Stimulated activated CD8-positive, alpha-beta memory T cell treated with anti-CD3 and anti-CD28 coated beads, Interleukin-7, amount 100 ng/mL, for 24 hours (primary cell): ENCODE results near the gene PDE4B.

Experiments
- DNase-seq: peaks from one replicate; pipeline ENCODE4 v3.0.0-alpha.2; 2020; ENCODE audit warnings: low read depth

The PDE4B gene

GRCh38 chr1:66364578-66365391, 572.1 kb downstream of the PDE4B start:
- no peak for DNase-seq

DNA sequence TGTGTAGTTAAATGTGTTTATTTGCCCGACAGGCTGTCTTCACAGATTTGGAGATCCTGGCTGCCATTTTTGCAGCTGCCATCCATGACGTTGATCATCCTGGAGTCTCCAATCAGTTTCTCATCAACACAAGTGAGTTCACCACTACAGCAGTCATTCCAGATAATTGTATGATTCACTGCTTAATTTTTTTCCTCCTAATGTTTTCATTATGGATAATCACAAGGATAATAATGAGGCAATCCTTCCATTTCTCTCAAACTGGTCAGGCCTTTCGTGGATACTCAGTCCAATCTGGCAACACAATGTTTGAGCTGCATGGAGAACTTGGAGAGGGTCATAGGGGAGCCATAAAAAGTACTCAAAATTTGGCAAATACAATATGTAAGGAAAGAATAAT, 572.9 kb downstream of the PDE4B start:
- no peak for DNase-seq

GRCh38 chr1:66366634-66367033, 573.9 kb downstream of the PDE4B start:
- DNase-seq, result no peak

DNA sequence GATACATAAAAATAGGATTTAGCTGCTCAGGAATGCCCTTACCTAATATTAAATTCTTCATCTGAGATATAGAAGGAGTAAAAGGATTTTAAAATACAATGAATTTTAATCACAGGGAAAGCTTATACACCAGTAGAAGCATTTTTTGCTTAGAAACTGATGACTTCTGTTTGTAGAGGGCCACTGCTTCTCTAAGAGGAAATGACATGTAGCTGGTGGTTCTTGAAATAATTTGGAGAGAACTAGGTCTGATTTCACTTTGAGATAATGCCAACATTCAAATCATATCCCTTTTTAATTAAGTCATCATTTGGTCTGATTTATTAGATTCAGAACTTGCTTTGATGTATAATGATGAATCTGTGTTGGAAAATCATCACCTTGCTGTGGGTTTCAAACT, 574.7 kb downstream of the PDE4B start:
- DNase-seq, result no peak

DNA sequence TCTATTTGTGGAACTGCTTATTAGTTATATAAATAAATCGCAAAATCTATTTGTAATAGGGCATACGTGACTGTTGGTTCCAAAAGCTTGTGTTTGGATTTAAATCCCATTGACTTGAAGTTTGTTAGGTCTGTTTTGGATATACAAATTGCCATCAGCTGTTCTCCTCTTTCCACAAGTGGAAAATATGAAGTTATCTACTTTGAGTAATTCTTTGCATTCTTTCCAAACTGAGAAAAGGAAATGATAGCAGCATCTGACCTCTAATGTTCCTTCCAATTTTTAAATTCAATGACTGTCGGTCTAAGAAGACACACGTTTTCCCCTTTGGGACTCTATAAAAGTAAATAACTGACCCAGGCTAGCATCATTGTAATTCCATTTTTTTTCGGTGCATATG, 575.6 kb downstream of the PDE4B start:
- no peak for DNase-seq

DNA sequence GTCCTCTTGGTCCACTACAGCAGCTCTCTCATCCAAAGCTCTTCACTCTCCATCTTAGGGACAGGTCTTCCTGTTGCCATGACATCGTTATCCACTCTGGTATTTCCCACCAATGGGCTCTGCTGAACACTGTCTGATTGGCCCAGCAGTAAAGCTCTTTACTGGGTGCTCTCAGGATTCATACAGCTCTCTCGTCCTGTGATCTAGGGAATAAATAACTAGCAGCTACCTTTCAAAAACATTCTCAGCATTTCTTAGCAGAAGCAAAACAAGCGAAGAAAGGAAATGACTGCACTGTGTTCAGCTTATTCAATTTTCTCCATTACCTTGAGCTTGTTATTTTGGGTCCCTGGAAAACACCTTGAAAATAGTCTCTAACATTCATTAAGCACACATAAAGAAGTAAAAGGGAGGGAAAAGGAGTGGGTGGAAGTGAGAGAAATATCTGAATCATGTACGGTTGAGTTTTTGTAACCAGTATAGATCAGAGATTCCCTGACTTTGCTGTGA, 577.8 kb downstream of the PDE4B start:
- DNase-seq, result no peak

- DNase-seq, result no peak
These were observed 578.7 kb downstream of the PDE4B start for GRCh38 chr1:66371233-66372005.

- DNase-seq, result no peak
These were observed 579.9 kb downstream of the PDE4B start for GRCh38 chr1:66372522-66373101.

DNA sequence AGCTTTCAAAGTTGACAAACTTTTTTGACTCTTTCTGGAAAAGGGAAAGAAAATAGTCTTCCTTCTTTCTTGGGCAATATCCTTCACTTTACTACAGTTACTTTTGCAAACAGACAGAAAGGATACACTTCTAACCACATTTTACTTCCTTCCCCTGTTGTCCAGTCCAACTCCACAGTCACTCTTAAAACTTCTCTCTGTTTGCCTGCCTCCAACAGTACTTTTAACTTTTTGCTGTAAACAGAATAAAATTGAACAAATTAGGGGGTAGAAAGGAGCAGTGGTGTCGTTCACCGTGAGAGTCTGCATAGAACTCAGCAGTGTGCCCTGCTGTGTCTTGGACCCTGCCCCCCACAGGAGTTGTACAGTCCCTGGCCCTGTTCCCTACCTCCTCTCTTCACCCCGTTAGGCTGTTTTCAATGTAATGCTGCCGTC, 580.5 kb downstream of the PDE4B start:
- DNase-seq, result no peak

DNA sequence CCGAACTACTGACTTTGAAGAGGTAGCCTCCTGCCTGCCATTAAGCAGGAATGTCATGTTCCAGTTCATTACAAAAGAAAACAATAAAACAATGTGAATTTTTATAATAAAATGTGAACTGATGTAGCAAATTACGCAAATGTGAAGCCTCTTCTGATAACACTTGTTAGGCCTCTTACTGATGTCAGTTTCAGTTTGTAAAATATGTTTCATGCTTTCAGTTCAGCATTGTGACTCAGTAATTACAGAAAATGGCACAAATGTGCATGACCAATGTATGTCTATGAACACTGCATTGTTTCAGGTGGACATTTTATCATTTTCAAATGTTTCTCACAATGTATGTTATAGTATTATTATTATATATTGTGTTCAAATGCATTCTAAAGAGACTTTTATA, 581.5 kb downstream of the PDE4B start:
- DNase-seq, result no peak

DNA sequence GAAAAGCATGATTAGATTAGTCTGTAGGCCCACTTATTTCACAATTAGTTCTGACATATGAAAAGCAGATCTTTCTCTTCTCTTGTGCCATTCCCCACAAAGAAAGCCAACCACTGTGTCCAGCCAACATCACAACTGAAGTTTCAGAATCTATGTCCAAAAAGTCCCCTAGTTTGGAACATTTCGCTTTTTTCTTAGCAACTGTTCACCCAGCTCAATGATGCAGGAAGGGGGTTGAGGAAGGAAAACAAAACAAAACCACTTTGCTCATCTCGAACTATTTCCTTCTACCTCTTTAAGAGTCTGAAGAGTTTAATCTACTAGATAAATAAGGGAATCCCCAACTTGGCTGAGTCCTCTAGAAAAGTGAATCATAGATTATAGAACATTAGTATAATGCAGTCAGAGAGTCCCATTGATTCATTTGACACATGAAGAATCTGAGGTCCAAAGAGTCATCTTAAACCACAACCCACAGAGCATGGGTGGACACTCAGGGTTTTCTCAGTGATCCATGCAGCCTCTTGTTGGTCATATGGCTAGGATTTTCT, 581.9 kb downstream of the PDE4B start:
- no peak for DNase-seq

GRCh38 chr1:66375125-66375524, 582.4 kb downstream of the PDE4B start:
- DNase-seq, result no peak

- no peak for DNase-seq
These were observed 587.9 kb downstream of the PDE4B start for GRCh38 chr1:66380452-66381212.

DNA sequence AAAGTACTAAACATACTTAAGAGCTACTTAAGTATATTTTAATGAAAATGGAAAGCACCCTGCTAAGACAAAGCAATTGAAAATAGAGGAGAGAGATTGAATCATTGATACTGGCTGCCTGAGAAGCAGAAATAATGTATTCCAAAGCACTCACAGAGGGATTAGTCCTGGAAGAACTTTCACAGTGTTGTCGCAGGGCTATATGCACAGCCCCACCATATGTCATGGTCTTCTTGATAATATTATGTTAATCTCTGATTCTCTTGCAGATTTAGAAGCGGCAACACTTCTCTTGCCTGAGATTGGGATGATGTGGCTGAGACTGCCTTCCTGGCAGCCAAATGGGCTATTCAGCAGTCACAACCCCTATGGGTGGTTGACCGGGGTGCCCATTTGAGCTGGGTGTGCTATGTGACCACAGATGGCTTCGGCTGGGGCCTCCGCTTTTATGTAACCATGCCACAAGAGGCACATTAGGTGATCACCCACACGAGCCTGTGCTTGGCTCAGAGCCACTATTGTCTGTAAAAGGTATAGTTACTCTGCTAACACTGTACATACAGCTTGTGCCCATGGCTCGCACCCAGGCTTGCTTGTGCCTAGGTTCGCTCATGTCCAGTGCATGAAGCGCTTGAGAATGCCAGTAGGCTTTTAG, 589.1 kb downstream of the PDE4B start:
- no peak for DNase-seq

DNA sequence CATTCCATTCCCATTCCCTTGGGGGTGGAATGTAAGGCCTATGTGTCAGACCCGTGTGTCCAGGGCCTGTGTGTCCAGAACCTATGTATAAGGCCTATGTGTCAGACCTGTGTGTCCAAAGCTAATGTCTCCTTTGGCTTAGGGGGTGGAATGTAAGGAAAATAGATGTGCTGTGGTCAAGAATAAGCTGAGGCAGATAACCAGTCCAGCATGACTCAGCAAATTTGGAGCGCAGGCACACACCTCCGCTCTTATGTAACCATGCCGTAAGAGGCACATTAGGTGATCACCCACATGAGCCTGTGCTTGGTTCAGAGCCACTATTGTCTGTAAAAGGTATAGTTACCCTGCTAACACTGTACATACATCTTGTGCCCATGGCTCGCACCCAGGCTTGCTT, 590.5 kb downstream of the PDE4B start:
- no peak for DNase-seq

- DNase-seq, result no peak
These were observed 590.9 kb downstream of the PDE4B start for GRCh38 chr1:66383611-66384010.

DNA sequence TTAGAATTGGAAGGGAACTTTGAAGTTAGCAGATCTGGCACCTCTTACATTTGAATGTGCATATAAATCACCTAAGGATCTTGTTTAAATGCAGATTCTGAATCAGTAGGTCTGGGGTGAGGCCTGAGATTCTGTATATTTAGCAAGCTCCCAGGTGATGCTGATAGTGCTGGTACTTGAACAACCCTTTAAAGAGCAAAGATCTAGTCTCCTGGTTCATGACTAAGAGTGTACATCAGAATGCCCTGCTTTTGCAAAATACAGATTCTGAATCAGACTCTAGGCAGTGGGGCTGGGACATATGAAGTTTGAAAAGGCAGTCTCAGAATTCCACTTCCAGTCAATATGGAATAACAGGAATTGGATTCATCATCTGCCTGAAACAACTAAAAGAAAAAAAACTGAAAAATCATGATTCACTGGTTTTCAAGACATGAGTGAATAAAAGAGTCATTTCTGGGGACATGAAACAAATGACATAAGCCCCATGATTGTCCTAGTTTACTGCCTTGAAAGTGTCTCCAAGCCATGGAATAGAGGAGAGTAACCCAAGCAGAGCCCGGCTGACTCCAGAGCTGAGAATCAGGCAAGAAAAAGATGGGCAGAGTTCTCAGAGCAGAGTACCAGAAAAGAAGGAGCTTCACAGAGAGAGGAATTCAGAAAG, 591.7 kb downstream of the PDE4B start:
- no peak for DNase-seq

- DNase-seq, result no peak
These were observed 594.0 kb downstream of the PDE4B start for GRCh38 chr1:66386712-66387111.

GRCh38 chr1:66388913-66389312, 596.2 kb downstream of the PDE4B start:
- DNase-seq, result no peak

GRCh38 chr1:66393586-66394287, 601.0 kb downstream of the PDE4B start:
- no peak for DNase-seq
